Stimulated activated memory B cell treated with anti-CD40 and anti-IgM and Interleukin-4, amounts not matched to agents 10 μg/mL and 1 μg/mL and 100 μg/mL, for 72 hours (primary cell): ENCODE results near the gene SLC26A9.
A peak's percentile ranks its signal among the peaks of the same experiment; 100 is the strongest.

ENCODE experiments used
- ATAC-seq: fragments of 150-1000 bp; cut with Tn5 transposase; 2 replicates; pipeline ENCODE4 v1.10.0; 2021
- H3K27ac Mint-ChIP-seq: one replicate; pipeline ENCODE4 v1.8.0; 2022; ENCODE audit warnings: mild to moderate bottlenecking, mixed read lengths
- H3K27me3 Mint-ChIP-seq: one replicate; pipeline ENCODE4 v1.8.0; 2022; ENCODE audit warnings: mixed read lengths
- H3K36me3 Mint-ChIP-seq: one replicate; pipeline ENCODE4 v1.8.0; 2022; ENCODE audit warnings: mixed read lengths
- H3K4me1 Mint-ChIP-seq: one replicate; pipeline ENCODE4 v1.8.0; 2022; ENCODE audit warnings: mixed read lengths
- H3K4me3 Mint-ChIP-seq: one replicate; pipeline ENCODE4 v1.8.0; 2022; ENCODE audit warnings: mild to moderate bottlenecking, moderate library complexity, mixed read lengths
- H3K9me3 Mint-ChIP-seq: one replicate; pipeline ENCODE4 v1.8.0; 2022; ENCODE audit warnings: mixed read lengths

SLC26A9 gene

DNA sequence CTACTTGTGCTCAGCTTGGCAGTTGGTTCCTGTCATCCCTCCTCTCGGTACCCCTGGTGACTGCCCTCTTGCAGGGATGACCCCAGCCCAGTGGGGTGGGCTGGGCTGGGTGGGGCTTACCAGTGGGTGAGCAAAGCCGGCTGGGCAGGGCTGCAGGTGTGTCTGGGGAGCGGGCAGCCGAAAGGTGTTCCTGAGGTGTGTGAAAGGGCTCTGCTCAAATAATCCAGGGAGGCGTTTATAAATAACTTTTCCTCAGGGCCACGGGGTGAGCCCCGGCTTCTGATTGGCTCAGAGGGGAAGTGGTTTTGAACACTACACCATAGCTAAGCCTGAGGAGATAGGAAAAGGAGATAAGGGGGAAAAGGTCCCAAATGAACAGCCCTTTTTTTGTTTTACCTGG lies at the start of gene SLC26A9:
Gene SLC26A9, minus strand, starts transcription at position 212 of the 400 bp plus-strand sequence. CDS start 7,636 bp downstream, outside the sequence.
- ATAC-seq = peak; percentile 2
- H3K27ac Mint-ChIP-seq = no peak within 1 kb of the TSS
- H3K4me1 Mint-ChIP-seq = peaks cover 11% of the 10 kb centered on the region
- H3K9me3 Mint-ChIP-seq = no peaks in the 10 kb centered on the region
- H3K4me3 Mint-ChIP-seq = no peak within 1 kb of the TSS
- H3K27me3 Mint-ChIP-seq = peaks cover 72% of the 10 kb centered on the region
- no peaks in the 10 kb centered on the region for H3K36me3 Mint-ChIP-seq

- peaks cover 13% of the 10 kb centered on the region for H3K27me3 Mint-ChIP-seq
- no peak for ATAC-seq
- no peak overlapping the region for H3K27ac Mint-ChIP-seq
- H3K4me1 Mint-ChIP-seq = no peaks in the 10 kb centered on the region
- peaks cover 6% of the 10 kb centered on the region for H3K9me3 Mint-ChIP-seq
- no peaks in the 10 kb centered on the region for H3K36me3 Mint-ChIP-seq
- H3K4me3 Mint-ChIP-seq = no peak overlapping the region
These were observed 49.1 kb upstream of the SLC26A9 start for GRCh38 chr1:205992218-205992882.

- no peaks in the 10 kb centered on the region for H3K36me3 Mint-ChIP-seq
These were observed 48.0 kb upstream of the SLC26A9 start for GRCh38 chr1:205991237-205991636.

GRCh38 chr1:205990226-205990625 lies 47.0 kb upstream of the SLC26A9 start:
- no peak for ATAC-seq
- no peak overlapping the region for H3K27ac Mint-ChIP-seq
- no peaks in the 10 kb centered on the region for H3K36me3 Mint-ChIP-seq
- H3K9me3 Mint-ChIP-seq = no peaks in the 10 kb centered on the region
- H3K4me1 Mint-ChIP-seq = no peaks in the 10 kb centered on the region
- no peak overlapping the region for H3K4me3 Mint-ChIP-seq
- H3K27me3 Mint-ChIP-seq = peaks cover 13% of the 10 kb centered on the region

More at GRCh38 chr1:205991237-205991636, 48.0 kb upstream of the SLC26A9 start:
- peaks cover 13% of the 10 kb centered on the region for H3K27me3 Mint-ChIP-seq
- no peaks in the 10 kb centered on the region for H3K9me3 Mint-ChIP-seq
- no peak overlapping the region for H3K27ac Mint-ChIP-seq
- no peak for ATAC-seq
- no peaks in the 10 kb centered on the region for H3K4me1 Mint-ChIP-seq
- no peak overlapping the region for H3K4me3 Mint-ChIP-seq

GRCh38 chr1:205989786-205990185 lies 46.5 kb upstream of the SLC26A9 start:
- ATAC-seq = no peak
- peaks cover 13% of the 10 kb centered on the region for H3K27me3 Mint-ChIP-seq
- H3K27ac Mint-ChIP-seq = no peak overlapping the region
- H3K4me1 Mint-ChIP-seq = no peaks in the 10 kb centered on the region
- H3K36me3 Mint-ChIP-seq = no peaks in the 10 kb centered on the region
- H3K4me3 Mint-ChIP-seq = no peak overlapping the region
- no peaks in the 10 kb centered on the region for H3K9me3 Mint-ChIP-seq

DNA sequence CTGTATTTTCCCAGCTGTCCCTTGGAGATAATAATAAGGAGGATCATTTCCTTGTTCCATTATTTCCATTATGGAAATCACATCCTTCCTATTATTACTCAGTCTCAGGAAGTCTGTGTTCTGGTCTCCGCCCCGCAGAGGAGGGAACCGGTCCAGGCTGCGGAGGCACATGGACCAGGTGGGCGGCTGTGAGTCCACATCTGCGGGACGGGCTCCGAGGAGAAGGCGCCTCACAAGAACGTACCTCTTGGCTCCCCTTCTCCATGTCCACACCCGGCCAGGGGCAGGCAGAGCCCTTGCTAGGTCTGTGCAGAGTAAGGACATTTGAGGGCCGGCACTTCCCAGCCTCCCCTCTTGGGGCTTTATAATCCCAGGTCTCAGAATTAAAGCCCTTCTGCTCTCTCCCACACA lies 45.3 kb upstream of the SLC26A9 start:
- Mint-ChIP-seq H3K4me1 (peaks cover 8% of the 10 kb centered on the region), H3K27ac (no peak overlapping the region), H3K27me3 (peaks cover 13% of the 10 kb centered on the region), H3K4me3 (no peak overlapping the region), H3K9me3 (no peaks in the 10 kb centered on the region), H3K36me3 (no peaks in the 10 kb centered on the region)
- ATAC-seq = no peak

DNA sequence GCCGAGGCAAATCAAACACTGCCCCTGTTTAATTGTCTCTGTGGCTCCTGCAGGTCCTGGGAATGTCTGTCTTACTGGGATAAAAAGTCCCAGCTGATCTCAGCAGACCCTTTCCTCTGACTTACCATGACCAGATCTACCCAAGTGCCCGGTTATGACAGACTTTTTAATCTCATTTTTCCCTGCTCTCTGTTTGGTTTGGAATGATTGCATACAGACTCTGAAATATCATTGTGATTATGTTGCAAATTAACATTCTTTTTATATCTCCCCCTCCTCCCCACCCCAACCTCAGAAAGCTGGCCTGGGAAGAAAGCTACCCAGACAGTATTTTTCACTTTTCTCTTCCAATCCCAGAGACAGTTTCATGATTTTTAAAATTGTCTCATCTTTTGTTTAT lies 43.6 kb upstream of the SLC26A9 start:
- Mint-ChIP-seq H3K27me3 (peaks cover 13% of the 10 kb centered on the region), H3K4me1 (peaks cover 8% of the 10 kb centered on the region), H3K4me3 (no peak overlapping the region), H3K27ac (no peak overlapping the region), H3K36me3 (no peaks in the 10 kb centered on the region), H3K9me3 (peaks cover 5% of the 10 kb centered on the region)
- no peak for ATAC-seq

DNA sequence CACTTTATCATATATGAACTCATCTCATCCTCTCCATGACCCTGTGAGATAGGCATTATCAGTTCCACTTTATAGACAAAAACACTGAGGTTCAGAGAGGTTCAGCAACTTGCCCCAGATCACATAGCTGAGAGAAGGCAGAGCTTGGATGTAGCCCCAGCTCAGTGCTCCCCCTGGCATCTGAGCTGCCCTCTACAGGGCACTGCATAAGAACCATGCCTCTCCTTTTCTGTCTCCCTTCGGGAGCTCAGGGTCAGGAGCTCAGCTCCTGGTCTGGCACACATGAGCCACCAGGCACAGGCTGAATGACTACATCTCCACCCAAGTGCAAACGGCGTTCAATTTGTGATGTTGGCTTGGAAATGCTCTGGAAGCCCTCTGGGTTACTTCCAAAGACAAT lies 43.0 kb upstream of the SLC26A9 start:
- peaks cover 5% of the 10 kb centered on the region for H3K9me3 Mint-ChIP-seq
- ATAC-seq = no peak
- no peak overlapping the region for H3K27ac Mint-ChIP-seq
- peaks cover 8% of the 10 kb centered on the region for H3K4me1 Mint-ChIP-seq
- H3K36me3 Mint-ChIP-seq = no peaks in the 10 kb centered on the region
- H3K4me3 Mint-ChIP-seq = no peak overlapping the region
- H3K27me3 Mint-ChIP-seq = peaks cover 13% of the 10 kb centered on the region

GRCh38 chr1:205985330-205986005 lies 42.2 kb upstream of the SLC26A9 start:
- no peak overlapping the region for H3K4me3 Mint-ChIP-seq
- H3K27me3 Mint-ChIP-seq = peaks cover 10% of the 10 kb centered on the region
- H3K36me3 Mint-ChIP-seq = no peaks in the 10 kb centered on the region
- ATAC-seq = peak; percentile 72
- peaks cover 5% of the 10 kb centered on the region for H3K9me3 Mint-ChIP-seq
- peaks cover 8% of the 10 kb centered on the region for H3K4me1 Mint-ChIP-seq
- H3K27ac Mint-ChIP-seq = no peak overlapping the region

- H3K9me3 Mint-ChIP-seq = peaks cover 5% of the 10 kb centered on the region
- H3K4me3 Mint-ChIP-seq = no peak overlapping the region
- H3K4me1 Mint-ChIP-seq = peaks cover 8% of the 10 kb centered on the region
- peak overlapping the region; percentile 11 for H3K27ac Mint-ChIP-seq
- ATAC-seq = peak; percentile 79
- H3K27me3 Mint-ChIP-seq = no peaks in the 10 kb centered on the region
- H3K36me3 Mint-ChIP-seq = no peaks in the 10 kb centered on the region
These were observed 40.9 kb upstream of the SLC26A9 start for GRCh38 chr1:205983925-205984725.

- no peak for ATAC-seq
- Mint-ChIP-seq H3K4me3 (no peak overlapping the region), H3K36me3 (no peaks in the 10 kb centered on the region), H3K9me3 (peaks cover 5% of the 10 kb centered on the region), H3K27ac (no peak overlapping the region), H3K4me1 (peaks cover 8% of the 10 kb centered on the region), H3K27me3 (no peaks in the 10 kb centered on the region)
These were observed 38.0 kb upstream of the SLC26A9 start for GRCh38 chr1:205981257-205981656.

GRCh38 chr1:205980237-205980870 lies 37.1 kb upstream of the SLC26A9 start:
- peaks cover 5% of the 10 kb centered on the region for H3K9me3 Mint-ChIP-seq
- no peaks in the 10 kb centered on the region for H3K36me3 Mint-ChIP-seq
- H3K27ac Mint-ChIP-seq = no peak overlapping the region
- ATAC-seq = no peak
- no peaks in the 10 kb centered on the region for H3K27me3 Mint-ChIP-seq
- H3K4me1 Mint-ChIP-seq = peaks cover 8% of the 10 kb centered on the region
- H3K4me3 Mint-ChIP-seq = no peak overlapping the region

- H3K36me3 Mint-ChIP-seq = no peaks in the 10 kb centered on the region
- peaks cover 5% of the 10 kb centered on the region for H3K9me3 Mint-ChIP-seq
- H3K27ac Mint-ChIP-seq = no peak overlapping the region
- H3K27me3 Mint-ChIP-seq = no peaks in the 10 kb centered on the region
- ATAC-seq = no peak
- no peak overlapping the region for H3K4me3 Mint-ChIP-seq
- H3K4me1 Mint-ChIP-seq = peaks cover 4% of the 10 kb centered on the region
These were observed 36.0 kb upstream of the SLC26A9 start for GRCh38 chr1:205979301-205979700.

DNA sequence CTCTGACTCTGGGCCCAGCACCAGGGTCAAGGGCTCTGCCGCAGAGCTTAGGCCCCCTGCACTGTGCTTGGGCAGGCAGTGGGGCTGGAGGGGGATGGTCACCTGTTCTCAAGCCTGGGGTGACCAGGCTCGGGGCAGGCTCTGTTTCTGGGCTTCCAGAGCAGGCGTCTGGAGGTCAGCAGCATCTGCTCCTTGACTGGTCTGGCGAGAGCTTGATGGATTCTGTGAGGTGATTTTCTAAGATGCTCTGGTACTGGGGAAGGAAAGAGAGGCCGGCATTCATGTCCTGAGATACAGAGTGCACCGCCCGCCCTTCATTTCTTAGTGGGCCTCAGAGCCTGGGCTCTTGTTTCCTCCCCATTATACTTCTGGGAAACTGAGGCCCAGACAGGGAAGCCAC lies 35.4 kb upstream of the SLC26A9 start:
- Mint-ChIP-seq H3K27me3 (no peaks in the 10 kb centered on the region), H3K27ac (no peak overlapping the region), H3K4me1 (peaks cover 1% of the 10 kb centered on the region), H3K9me3 (peaks cover 8% of the 10 kb centered on the region), H3K4me3 (no peak overlapping the region), H3K36me3 (no peaks in the 10 kb centered on the region)
- no peak for ATAC-seq

DNA sequence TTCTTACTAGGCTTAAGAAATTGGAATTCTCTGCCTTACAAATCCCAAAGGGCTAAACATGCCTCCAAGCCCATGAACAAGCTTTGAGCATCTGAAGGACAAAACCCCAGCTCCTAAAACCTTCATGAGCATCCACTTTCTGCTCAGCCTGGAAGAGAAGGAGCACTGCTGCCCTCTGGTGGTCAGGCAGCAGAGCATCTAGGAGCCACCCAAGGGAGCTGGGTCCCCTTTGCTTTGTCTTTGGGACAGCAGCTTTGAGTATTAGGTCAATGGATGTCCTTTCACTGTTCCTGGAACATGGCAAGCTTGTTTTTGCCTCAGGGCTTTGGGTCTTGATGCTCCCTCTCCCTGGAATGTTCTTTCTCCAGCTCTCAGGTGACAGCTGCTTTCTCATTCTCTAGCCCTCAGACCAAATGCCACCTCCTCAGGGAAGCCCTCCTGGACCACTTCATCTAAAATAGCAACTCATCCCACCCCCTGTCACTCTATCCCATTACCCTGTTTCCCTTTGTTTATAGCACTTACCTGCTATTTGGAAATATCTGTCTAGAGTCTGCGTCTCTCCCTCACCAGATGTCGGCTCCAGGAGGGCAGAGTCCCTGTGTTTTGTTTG lies 34.3 kb upstream of the SLC26A9 start:
- Mint-ChIP-seq H3K4me3 (no peak overlapping the region), H3K36me3 (no peaks in the 10 kb centered on the region), H3K9me3 (peaks cover 8% of the 10 kb centered on the region), H3K27ac (no peak overlapping the region), H3K27me3 (no peaks in the 10 kb centered on the region), H3K4me1 (peaks cover 9% of the 10 kb centered on the region)
- ATAC-seq = peak; percentile 86
